ENCODE data around the gene PML. TPM values are rescaled to one million over a fixed set of nuclear protein-coding genes. Genes with fewer than 3 reads are reported as not detected.

The PML gene
- total and polyA plus RNA-seq, 5 experiments from 2014 or later = 12.2 to 57.9 (median 26.9) TPM

GRCh38 chr15:74024687-74025086, 30.2 kb downstream of the PML start:
- Mint-ChIP-seq H3K36me3 (peaks cover 0 to 75% (median 14%) of the 10 kb centered on the region in 3 donors), H3K27ac (peak overlapping the region in 5 of 10 donors; percentile 13 to 75 (median 30)), H3K27me3 (no peaks in the 10 kb centered on the region), H3K4me3 (no peak overlapping the region), H3K9me3 (no peaks in the 10 kb centered on the region), H3K4me1 (peaks cover 2 to 13% (median 11%) of the 10 kb centered on the region in 4 donors)
- ATAC-seq (no peak), DNase-seq (no peak)
- POLR2A ChIA-PET = interaction anchor here (1.2 kb wide), 1 partner anchor 14 kb away, joined by 5 read pairs; no protein-coding TSS in a partner anchor

GRCh38 chr15:74025436-74025835, 30.9 kb downstream of the PML start:
- Mint-ChIP-seq H3K4me1 (peaks cover 2 to 11% (median 8%) of the 10 kb centered on the region in 4 donors), H3K27me3 (no peaks in the 10 kb centered on the region), H3K27ac (peak overlapping the region in 1 of 10 donors; percentile 19), H3K36me3 (peaks cover 0 to 77% (median 14%) of the 10 kb centered on the region in 3 donors), H3K9me3 (no peaks in the 10 kb centered on the region), H3K4me3 (no peak overlapping the region)
- no peak for ATAC-seq
- POLR2A ChIA-PET = no interaction called here
- no peak for DNase-seq

- peak overlapping the region in 2 of 10 donors; percentile 20 to 65 for H3K27ac Mint-ChIP-seq
- no peaks in the 10 kb centered on the region for H3K27me3 Mint-ChIP-seq
- no peak for DNase-seq
- no peaks in the 10 kb centered on the region for H3K9me3 Mint-ChIP-seq
- POLR2A ChIA-PET = no interaction called here
- no peak overlapping the region for H3K4me3 Mint-ChIP-seq
- no peak for ATAC-seq
- peaks cover 0 to 76% (median 8%) of the 10 kb centered on the region in 3 donors for H3K36me3 Mint-ChIP-seq
- peaks cover 0 to 6% (median 3%) of the 10 kb centered on the region in 4 donors for H3K4me1 Mint-ChIP-seq
Observed at GRCh38 chr15:74027688-74028087, 33.2 kb downstream of the PML start.

- H3K36me3 Mint-ChIP-seq = peaks cover 0 to 70% (median 5%) of the 10 kb centered on the region in 3 donors
Observed at GRCh38 chr15:74028646-74029045, 34.1 kb downstream of the PML start.

GRCh38 chr15:74032046-74032445, 37.5 kb downstream of the PML start:
- H3K4me3 Mint-ChIP-seq = no peak overlapping the region
- POLR2A ChIA-PET = interaction anchor here (1.0 kb wide), 1 partner anchor 25 kb away, joined by 3 read pairs; no protein-coding TSS in a partner anchor
- peak overlapping the region in 6 of 10 donors; percentile 10 to 85 (median 58) for H3K27ac Mint-ChIP-seq
- no peaks in the 10 kb centered on the region for H3K9me3 Mint-ChIP-seq
- ATAC-seq = no peak
- peaks cover 0 to 6% (median 0%) of the 10 kb centered on the region in 4 donors for H3K4me1 Mint-ChIP-seq
- H3K27me3 Mint-ChIP-seq = no peaks in the 10 kb centered on the region
- H3K36me3 Mint-ChIP-seq = peaks cover 0 to 71% (median 5%) of the 10 kb centered on the region in 3 donors
- no peak for DNase-seq

More at GRCh38 chr15:74028646-74029045, 34.1 kb downstream of the PML start:
- no peaks in the 10 kb centered on the region for H3K27me3 Mint-ChIP-seq
- POLR2A ChIA-PET = no interaction called here
- no peak for ATAC-seq
- H3K4me1 Mint-ChIP-seq = peaks cover 0 to 6% (median under 1%) of the 10 kb centered on the region in 4 donors
- H3K4me3 Mint-ChIP-seq = no peak overlapping the region
- no peak for DNase-seq
- peak overlapping the region in 2 of 10 donors; percentile 13 to 40 for H3K27ac Mint-ChIP-seq
- H3K9me3 Mint-ChIP-seq = no peaks in the 10 kb centered on the region

GRCh38 chr15:74032606-74033561, 38.4 kb downstream of the PML start:
- Mint-ChIP-seq H3K9me3 (no peaks in the 10 kb centered on the region), H3K27ac (peak overlapping the region in 2 of 10 donors; percentile 43 to 71), H3K27me3 (no peaks in the 10 kb centered on the region), H3K4me1 (peaks cover 0 to 10% (median 0%) of the 10 kb centered on the region in 4 donors), H3K4me3 (no peak overlapping the region), H3K36me3 (peaks cover 0 to 76% (median 6%) of the 10 kb centered on the region in 3 donors)
- DNase-seq (no peak), ATAC-seq (no peak)
- POLR2A ChIA-PET = interaction anchor here (1.0 kb wide), 1 partner anchor 26 kb away, joined by 3 read pairs; no protein-coding TSS in a partner anchor

- ATAC-seq (no peak), DNase-seq (no peak)
- H3K9me3 Mint-ChIP-seq = no peaks in the 10 kb centered on the region
- H3K27ac Mint-ChIP-seq = peak overlapping the region in 2 of 10 donors; percentile 29 to 78
- H3K4me1 Mint-ChIP-seq = peaks cover 0 to 10% (median 0%) of the 10 kb centered on the region in 4 donors
- H3K4me3 Mint-ChIP-seq = no peak overlapping the region
- no peaks in the 10 kb centered on the region for H3K27me3 Mint-ChIP-seq
- peaks cover 0 to 71% (median 6%) of the 10 kb centered on the region in 3 donors for H3K36me3 Mint-ChIP-seq
- POLR2A ChIA-PET = no interaction called here
Observed at GRCh38 chr15:74034206-74034755, 39.8 kb downstream of the PML start.

GRCh38 chr15:74035121-74036017, 40.9 kb downstream of the PML start:
- POLR2A ChIA-PET = interaction anchor here (0.9 kb wide), 1 partner anchor 43 kb away, joined by 3 read pairs; the partner anchor contains the start of gene STOML1
- Mint-ChIP-seq H3K36me3 (peaks cover 0 to 65% (median 6%) of the 10 kb centered on the region in 3 donors), H3K27me3 (no peaks in the 10 kb centered on the region), H3K4me3 (no peak overlapping the region), H3K27ac (peak overlapping the region in 2 of 10 donors; percentile 48 to 55), H3K9me3 (no peaks in the 10 kb centered on the region), H3K4me1 (peaks cover 0 to 10% (median 0%) of the 10 kb centered on the region in 4 donors)
- ATAC-seq = no peak
- DNase-seq = no peak

GRCh38 chr15:74036271-74037170, 42.0 kb downstream of the PML start:
- H3K4me1 Mint-ChIP-seq = peaks cover 0 to 10% (median 0%) of the 10 kb centered on the region in 4 donors
- H3K27ac Mint-ChIP-seq = peak overlapping the region in 3 of 10 donors; percentile 1 to 57 (median 53)
- no peaks in the 10 kb centered on the region for H3K9me3 Mint-ChIP-seq
- no peak for ATAC-seq
- DNase-seq = no peak
- POLR2A ChIA-PET = interaction anchor here (0.8 kb wide), 1 partner anchor 62 kb away, joined by 3 read pairs; no protein-coding TSS in a partner anchor
- H3K36me3 Mint-ChIP-seq = peaks cover 0 to 57% (median 6%) of the 10 kb centered on the region in 3 donors
- no peaks in the 10 kb centered on the region for H3K27me3 Mint-ChIP-seq
- H3K4me3 Mint-ChIP-seq = no peak overlapping the region

- DNase-seq = no peak
- ATAC-seq = no peak
- Mint-ChIP-seq H3K27me3 (no peaks in the 10 kb centered on the region), H3K36me3 (peaks cover 0 to 54% (median 6%) of the 10 kb centered on the region in 3 donors), H3K4me3 (peak overlapping the region in 1 of 10 donors; percentile 48), H3K4me1 (peaks cover 0 to 10% (median 0%) of the 10 kb centered on the region in 4 donors), H3K9me3 (no peaks in the 10 kb centered on the region), H3K27ac (peak overlapping the region in 3 of 10 donors; percentile 53 to 85 (median 57))
- POLR2A ChIA-PET = interaction anchor here (0.8 kb wide), 1 partner anchor 63 kb away, joined by 3 read pairs; no protein-coding TSS in a partner anchor
Observed at GRCh38 chr15:74037171-74038117, 42.9 kb downstream of the PML start.
